Measurements from ENCODE around the gene OXT. TPM values are rescaled to one million over a fixed set of nuclear protein-coding genes. Genes with fewer than 3 reads are reported as not detected.

OXT gene
- total and polyA plus RNA-seq, 2 of the 13 experiments (the other 11 are each of a cell fraction or from before 2014, with no cell fraction given) = not detected

DNA sequence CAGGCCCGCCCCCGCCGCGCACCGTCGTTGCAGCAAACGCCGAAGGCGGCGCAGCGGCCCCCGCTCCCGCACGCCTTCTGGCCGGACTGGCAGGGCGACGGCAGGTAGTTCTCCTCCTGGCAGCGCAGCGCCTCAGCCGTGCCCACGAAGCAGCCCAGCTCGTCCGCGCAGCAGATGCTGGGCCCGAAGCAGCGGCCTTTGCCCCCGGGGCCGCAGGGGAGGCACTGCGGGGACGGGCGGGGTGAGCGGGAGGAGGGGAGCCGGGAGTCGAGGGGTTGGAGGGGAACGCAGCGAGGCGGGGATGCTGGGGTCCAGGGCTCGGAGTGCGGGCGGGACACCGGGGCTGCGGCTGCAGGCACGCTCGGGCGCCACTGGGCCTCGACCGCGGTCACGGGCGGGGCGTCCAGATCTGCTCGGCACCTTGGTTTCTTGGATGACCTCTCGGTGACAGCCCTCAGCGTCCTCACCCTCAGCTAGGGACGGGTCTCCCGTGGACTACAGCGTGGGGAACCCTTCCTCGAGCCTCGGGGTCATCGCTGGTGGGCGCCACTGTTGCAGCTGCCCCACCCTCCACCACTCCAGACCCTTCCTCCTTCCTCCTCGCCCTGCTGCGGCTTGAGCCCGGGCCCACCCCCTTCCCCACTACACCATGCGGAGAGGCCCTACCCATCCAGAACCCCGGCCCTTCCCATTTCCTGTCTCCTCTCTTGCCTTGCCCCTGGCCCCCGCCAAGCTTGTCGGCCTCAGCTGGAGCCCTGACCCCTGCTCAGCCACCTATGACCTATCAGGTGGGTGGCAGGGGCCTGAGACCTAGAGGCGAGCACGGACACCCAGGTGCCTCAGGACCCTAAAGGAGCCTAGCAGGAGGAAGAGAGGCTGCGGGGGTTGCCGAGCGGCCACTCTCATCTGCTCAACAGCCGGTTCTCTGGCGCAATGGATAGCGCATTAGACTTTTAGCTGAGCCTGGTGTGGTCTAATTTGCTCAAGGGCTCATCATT lies 11.8 kb downstream of the OXT start (continued):
- TF ChIP-seq, protein P1, sequence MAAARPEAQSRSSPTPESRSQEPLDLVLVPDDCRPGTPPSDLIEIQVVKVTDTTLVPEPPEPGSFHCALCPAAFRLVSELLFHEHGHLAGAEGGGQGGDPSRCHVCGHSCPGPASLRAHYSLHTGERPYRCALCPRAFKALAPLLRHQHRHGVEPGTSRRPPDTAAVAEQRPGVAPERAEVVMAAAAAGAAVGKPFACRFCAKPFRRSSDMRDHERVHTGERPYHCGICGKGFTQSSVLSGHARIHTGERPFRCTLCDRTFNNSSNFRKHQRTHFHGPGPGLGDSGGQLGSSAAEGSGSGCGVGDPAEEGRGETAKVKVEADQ (CRISPR knock-in tag; IDR thresholded peaks at IDR 0.05; ENCODE audit: borderline replicate concordance) = no peak
- TF ChIP-seq ZNF44 (CRISPR knock-in tag; IDR thresholded peaks at IDR 0.05) (no peak), NR3C1 (CRISPR knock-in tag; IDR thresholded peaks at IDR 0.05) (no peak), ZNF292 (CRISPR knock-in tag; IDR thresholded peaks at IDR 0.05; ENCODE audit: borderline replicate concordance, low read depth) (no peak), ZNF451 (CRISPR knock-in tag; IDR thresholded peaks at IDR 0.05) (no peak)

DNA sequence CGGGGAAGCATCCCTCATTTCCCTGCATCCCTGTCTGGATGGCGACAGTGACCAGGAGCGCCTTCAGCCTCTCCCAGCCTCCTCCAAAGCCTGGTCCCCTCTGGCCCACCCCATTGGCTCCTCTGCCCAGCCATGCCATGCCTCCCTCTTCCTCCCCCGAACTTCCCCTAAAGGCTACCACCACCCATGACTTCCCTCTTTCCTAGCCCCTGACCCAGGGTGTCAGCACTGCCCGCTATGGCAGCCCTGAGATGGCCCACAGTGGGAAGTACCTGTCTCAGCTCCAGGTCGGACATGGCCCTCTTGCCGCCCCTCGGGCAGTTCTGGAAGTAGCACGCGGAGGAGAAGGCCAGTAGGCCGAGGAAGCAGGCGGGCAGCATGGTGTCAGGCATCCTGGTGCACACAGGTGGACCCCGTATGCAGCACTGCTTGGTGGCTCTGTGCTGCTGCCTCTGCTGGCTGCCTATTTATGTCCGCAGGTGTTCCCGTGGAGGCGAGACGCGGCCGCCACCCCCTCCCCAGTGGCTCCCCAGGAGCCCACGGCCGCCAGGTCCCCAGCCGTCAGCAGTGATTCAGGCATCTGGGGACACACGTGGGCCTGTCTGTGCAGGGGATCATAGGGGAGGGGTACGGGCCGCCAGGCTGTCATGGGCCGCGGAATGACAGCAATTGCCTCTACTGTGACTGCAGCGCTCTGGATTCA lies 13.0 kb downstream of the OXT start, which contains the start of gene AVP:
Gene AVP, minus strand, starts transcription at position 442 of the 703 bp plus-strand sequence. Its CDS starts 50 bp downstream, at position 392.
- H3K27me3 ChIP-seq (ENCODE audit: control insufficient read depth in 1 of 2, insufficient read depth in 2 of 2, low read length in 2 of 2) = peaks cover 27 to 52% of the 10 kb centered on the region in 2 experiments
- no TSS peak for BruUV-seq (replicated peaks)
- ChIA-PET CTCF (ENCODE audit: low intra/inter-chr PET ratio, low total read pairs) (no interaction called here), POLR2A (no interaction called here)
- intact Hi-C loops (cut with micrococcal nuclease; ENCODE audit: unreplicated experiment) = no loop called here
- in situ Hi-C loops (cut with HindIII; ENCODE audit: extremely low pct_ligation_motif_present, low pct_unique_long_range_greater_than_20kb) = no loop called here
- H3K79me2 ChIP-seq (ENCODE audit: insufficient read depth, low read length) = no peaks in the 10 kb centered on the region
- H3K36me3 ChIP-seq (replicated peaks in 1 of 2; ENCODE audit: control insufficient read depth in 1 of 2, insufficient read depth in 2 of 2, low read length in 2 of 2) = no peaks in the 10 kb centered on the region
- no peaks in the 10 kb centered on the region for H4K20me1 ChIP-seq (ENCODE audit: insufficient read depth, low read length)
- H3K27ac ChIP-seq (ENCODE audit: extremely low read length, insufficient read depth, low read length) = no peak within 1 kb of the TSS
- H3K4me2 ChIP-seq (ENCODE audit: low read depth, low read length) = peak within 1 kb of the TSS; percentile 56
- H3K4me1 ChIP-seq (ENCODE audit: insufficient read depth, low read length) = peaks cover 41% of the 10 kb centered on the region
- peak; percentile 32 for ATAC-seq
- no peak within 1 kb of the TSS for H2AFZ ChIP-seq (ENCODE audit: low read length)
- 52% methylated on average over 28 of the region's 28 CpGs for WGBS (ENCODE audit: low lambda C conversion rate)
- no peak for FAIRE-seq
- DNase-seq (ENCODE audit: low spot score) = no peak
- no peak within 1 kb of the TSS for H3K9ac ChIP-seq (ENCODE audit: insufficient read depth, low read depth, low read length)
- no peaks in the 10 kb centered on the region for H3K9me3 ChIP-seq (ENCODE audit: low read length)
- H3K4me3 ChIP-seq (replicated peaks in 1 of 3; ENCODE audit: insufficient read depth in 1 of 3, low read depth in 2 of 3, low read length in 3 of 3) = peak within 1 kb of the TSS; percentile 4 to 62 (median 43); a peak in 3 of 6 replicates
- TF ChIP-seq ETV6 (CRISPR knock-in tag; conservative IDR thresholded peaks at IDR 0.05) (0 out of 2 replicates have a peak, but pooled peaks have one; percentile 39), PRPF4 (IDR thresholded peaks at IDR 0.05; ENCODE audit: low read depth, low read length, poor library complexity, severe bottlenecking) (no peak), ZNF10 (CRISPR knock-in tag; IDR thresholded peaks at IDR 0.05; ENCODE audit: borderline replicate concordance, low read depth) (no peak), HMG20A (CRISPR knock-in tag; IDR thresholded peaks at IDR 0.05; ENCODE audit: borderline replicate concordance) (no peak), ZNF562 (CRISPR knock-in tag; IDR thresholded peaks at IDR 0.05; ENCODE audit: borderline replicate concordance) (no peak)
- TF ChIP-seq, protein P2, sequence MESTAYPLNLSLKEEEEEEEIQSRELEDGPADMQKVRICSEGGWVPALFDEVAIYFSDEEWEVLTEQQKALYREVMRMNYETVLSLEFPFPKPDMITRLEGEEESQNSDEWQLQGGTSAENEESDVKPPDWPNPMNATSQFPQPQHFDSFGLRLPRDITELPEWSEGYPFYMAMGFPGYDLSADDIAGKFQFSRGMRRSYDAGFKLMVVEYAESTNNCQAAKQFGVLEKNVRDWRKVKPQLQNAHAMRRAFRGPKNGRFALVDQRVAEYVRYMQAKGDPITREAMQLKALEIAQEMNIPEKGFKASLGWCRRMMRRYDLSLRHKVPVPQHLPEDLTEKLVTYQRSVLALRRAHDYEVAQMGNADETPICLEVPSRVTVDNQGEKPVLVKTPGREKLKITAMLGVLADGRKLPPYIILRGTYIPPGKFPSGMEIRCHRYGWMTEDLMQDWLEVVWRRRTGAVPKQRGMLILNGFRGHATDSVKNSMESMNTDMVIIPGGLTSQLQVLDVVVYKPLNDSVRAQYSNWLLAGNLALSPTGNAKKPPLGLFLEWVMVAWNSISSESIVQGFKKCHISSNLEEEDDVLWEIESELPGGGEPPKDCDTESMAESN (CRISPR knock-in tag; conservative IDR thresholded peaks at IDR 0.05) = no peak
- TF ChIP-seq, protein P3, sequence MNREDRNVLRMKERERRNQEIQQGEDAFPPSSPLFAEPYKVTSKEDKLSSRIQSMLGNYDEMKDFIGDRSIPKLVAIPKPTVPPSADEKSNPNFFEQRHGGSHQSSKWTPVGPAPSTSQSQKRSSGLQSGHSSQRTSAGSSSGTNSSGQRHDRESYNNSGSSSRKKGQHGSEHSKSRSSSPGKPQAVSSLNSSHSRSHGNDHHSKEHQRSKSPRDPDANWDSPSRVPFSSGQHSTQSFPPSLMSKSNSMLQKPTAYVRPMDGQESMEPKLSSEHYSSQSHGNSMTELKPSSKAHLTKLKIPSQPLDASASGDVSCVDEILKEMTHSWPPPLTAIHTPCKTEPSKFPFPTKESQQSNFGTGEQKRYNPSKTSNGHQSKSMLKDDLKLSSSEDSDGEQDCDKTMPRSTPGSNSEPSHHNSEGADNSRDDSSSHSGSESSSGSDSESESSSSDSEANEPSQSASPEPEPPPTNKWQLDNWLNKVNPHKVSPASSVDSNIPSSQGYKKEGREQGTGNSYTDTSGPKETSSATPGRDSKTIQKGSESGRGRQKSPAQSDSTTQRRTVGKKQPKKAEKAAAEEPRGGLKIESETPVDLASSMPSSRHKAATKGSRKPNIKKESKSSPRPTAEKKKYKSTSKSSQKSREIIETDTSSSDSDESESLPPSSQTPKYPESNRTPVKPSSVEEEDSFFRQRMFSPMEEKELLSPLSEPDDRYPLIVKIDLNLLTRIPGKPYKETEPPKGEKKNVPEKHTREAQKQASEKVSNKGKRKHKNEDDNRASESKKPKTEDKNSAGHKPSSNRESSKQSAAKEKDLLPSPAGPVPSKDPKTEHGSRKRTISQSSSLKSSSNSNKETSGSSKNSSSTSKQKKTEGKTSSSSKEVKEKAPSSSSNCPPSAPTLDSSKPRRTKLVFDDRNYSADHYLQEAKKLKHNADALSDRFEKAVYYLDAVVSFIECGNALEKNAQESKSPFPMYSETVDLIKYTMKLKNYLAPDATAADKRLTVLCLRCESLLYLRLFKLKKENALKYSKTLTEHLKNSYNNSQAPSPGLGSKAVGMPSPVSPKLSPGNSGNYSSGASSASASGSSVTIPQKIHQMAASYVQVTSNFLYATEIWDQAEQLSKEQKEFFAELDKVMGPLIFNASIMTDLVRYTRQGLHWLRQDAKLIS (CRISPR knock-in tag; IDR thresholded peaks at IDR 0.05) = no peak
